MG63 (cell line): ENCODE results near the gene DCT. TPM values are rescaled to one million over a fixed set of nuclear protein-coding genes. Genes with fewer than 3 reads are reported as not detected.

ENCODE experiments used
- total RNA-seq: library from RNA; depleted of rRNA; stranded (reverse); fragments of >200 nt; shearing (Covaris generic); gene quantifications from 2 replicates; pipeline ENCODE4 v1.2.3, GENCODE V29; 2014; ENCODE audit warnings: low replicate concordance; rRNA removed

DCT gene
- total RNA-seq, 1 experiment from 2014 or later = not detected

Other genes with a start within 250 kb of the DCT start
- gene TGDS, start 116.5 kb upstream of the DCT start, total RNA-seq = 15.3 and 16.6 TPM in 2 replicates
- 8.1 and 11.8 TPM in 2 replicates for gene GPR180, start 122.2 kb upstream of the DCT start, total RNA-seq
- not detected in 2 replicates for gene SOX21, start 232.9 kb upstream of the DCT start, total RNA-seq